Measurements from ENCODE around the gene VTI1A. TPM values are rescaled to one million over a fixed set of nuclear protein-coding genes. Genes with fewer than 3 reads are reported as not detected.

The VTI1A gene
- polyA plus RNA-seq, 1 donor from 2014 or later: 28.7 TPM

DNA sequence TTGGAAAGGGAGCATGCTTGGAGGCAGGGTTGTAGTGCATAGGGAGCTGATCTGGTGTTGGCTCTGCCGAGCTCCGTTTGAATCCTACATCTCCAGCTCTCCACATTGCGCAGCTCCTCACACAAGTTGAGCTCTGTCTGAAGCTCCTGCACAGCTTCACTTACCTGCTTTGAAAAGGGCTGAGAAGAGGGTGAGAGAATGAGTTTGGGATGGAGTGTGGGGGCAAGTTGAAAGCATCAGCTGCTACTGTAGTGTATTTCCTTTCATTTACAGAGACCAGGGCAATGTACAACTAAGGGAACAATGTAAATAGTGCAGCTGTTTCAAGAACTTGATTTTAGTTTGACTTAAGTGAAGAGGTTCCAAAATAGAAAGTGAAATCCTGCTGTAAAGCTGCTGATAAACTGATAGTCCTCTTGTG lies 88.5 kb downstream of the VTI1A start:
- Histone ChIP-seq H3K4me3 (ENCODE audit: low read length) (no peak overlapping the region), H3K79me2 (replicated peaks; ENCODE audit: insufficient read depth, low read length) (no peaks in the 10 kb centered on the region), H3K27ac (ENCODE audit: low read length) (no peak overlapping the region), H3F3A (ENCODE audit: insufficient read depth, low read length, poor library complexity, severe bottlenecking) (no peaks in the 10 kb centered on the region), H3K9me2 (ENCODE audit: insufficient read depth, low read length) (no peaks in the 10 kb centered on the region), H2AFZ (ENCODE audit: low read depth, low read length) (no peak overlapping the region), H3K9me3 (ENCODE audit: low read length) (no peaks in the 10 kb centered on the region), H3K27me3 (ENCODE audit: insufficient read depth, low read depth, low read length) (no peaks in the 10 kb centered on the region), H3K36me3 (ENCODE audit: insufficient read depth, low read length) (no peaks in the 10 kb centered on the region), H4K20me1 (ENCODE audit: insufficient read depth) (no peaks in the 10 kb centered on the region), H3K4me2 (ENCODE audit: low read length) (no peak overlapping the region), H3K9ac (ENCODE audit: low read length) (no peak overlapping the region)
- no peak for TF ChIP-seq EZH2 (IDR thresholded peaks at IDR 0.05; ENCODE audit: borderline replicate concordance, insufficient read depth, low read length, poor library complexity, severe bottlenecking)
- TF ChIP-seq POLR2AphosphoS5 (IDR thresholded peaks at IDR 0.05): no peak
- TF ChIP-seq, protein P1, sequence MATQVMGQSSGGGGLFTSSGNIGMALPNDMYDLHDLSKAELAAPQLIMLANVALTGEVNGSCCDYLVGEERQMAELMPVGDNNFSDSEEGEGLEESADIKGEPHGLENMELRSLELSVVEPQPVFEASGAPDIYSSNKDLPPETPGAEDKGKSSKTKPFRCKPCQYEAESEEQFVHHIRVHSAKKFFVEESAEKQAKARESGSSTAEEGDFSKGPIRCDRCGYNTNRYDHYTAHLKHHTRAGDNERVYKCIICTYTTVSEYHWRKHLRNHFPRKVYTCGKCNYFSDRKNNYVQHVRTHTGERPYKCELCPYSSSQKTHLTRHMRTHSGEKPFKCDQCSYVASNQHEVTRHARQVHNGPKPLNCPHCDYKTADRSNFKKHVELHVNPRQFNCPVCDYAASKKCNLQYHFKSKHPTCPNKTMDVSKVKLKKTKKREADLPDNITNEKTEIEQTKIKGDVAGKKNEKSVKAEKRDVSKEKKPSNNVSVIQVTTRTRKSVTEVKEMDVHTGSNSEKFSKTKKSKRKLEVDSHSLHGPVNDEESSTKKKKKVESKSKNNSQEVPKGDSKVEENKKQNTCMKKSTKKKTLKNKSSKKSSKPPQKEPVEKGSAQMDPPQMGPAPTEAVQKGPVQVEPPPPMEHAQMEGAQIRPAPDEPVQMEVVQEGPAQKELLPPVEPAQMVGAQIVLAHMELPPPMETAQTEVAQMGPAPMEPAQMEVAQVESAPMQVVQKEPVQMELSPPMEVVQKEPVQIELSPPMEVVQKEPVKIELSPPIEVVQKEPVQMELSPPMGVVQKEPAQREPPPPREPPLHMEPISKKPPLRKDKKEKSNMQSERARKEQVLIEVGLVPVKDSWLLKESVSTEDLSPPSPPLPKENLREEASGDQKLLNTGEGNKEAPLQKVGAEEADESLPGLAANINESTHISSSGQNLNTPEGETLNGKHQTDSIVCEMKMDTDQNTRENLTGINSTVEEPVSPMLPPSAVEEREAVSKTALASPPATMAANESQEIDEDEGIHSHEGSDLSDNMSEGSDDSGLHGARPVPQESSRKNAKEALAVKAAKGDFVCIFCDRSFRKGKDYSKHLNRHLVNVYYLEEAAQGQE (IDR thresholded peaks at IDR 0.05; ENCODE audit: borderline replicate concordance): no peak
- no peak for TF ChIP-seq SMC3 (conservative IDR thresholded peaks at IDR 0.05; ENCODE audit: poor library complexity)
- TF ChIP-seq MXI1 (conservative IDR thresholded peaks at IDR 0.05; ENCODE audit: poor library complexity, severe bottlenecking): no peak
- TF ChIP-seq, protein P2, sequence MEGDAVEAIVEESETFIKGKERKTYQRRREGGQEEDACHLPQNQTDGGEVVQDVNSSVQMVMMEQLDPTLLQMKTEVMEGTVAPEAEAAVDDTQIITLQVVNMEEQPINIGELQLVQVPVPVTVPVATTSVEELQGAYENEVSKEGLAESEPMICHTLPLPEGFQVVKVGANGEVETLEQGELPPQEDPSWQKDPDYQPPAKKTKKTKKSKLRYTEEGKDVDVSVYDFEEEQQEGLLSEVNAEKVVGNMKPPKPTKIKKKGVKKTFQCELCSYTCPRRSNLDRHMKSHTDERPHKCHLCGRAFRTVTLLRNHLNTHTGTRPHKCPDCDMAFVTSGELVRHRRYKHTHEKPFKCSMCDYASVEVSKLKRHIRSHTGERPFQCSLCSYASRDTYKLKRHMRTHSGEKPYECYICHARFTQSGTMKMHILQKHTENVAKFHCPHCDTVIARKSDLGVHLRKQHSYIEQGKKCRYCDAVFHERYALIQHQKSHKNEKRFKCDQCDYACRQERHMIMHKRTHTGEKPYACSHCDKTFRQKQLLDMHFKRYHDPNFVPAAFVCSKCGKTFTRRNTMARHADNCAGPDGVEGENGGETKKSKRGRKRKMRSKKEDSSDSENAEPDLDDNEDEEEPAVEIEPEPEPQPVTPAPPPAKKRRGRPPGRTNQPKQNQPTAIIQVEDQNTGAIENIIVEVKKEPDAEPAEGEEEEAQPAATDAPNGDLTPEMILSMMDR (IDR thresholded peaks at IDR 0.05; ENCODE audit: poor library complexity, severe bottlenecking): no peak
- TF ChIP-seq TAF1 (IDR thresholded peaks at IDR 0.05; ENCODE audit: low read depth): no peak
- no peak for TF ChIP-seq RAD21 (conservative IDR thresholded peaks at IDR 0.05)
- no peak for TF ChIP-seq EP300 (conservative IDR thresholded peaks at IDR 0.05; ENCODE audit: poor library complexity, severe bottlenecking)

DNA sequence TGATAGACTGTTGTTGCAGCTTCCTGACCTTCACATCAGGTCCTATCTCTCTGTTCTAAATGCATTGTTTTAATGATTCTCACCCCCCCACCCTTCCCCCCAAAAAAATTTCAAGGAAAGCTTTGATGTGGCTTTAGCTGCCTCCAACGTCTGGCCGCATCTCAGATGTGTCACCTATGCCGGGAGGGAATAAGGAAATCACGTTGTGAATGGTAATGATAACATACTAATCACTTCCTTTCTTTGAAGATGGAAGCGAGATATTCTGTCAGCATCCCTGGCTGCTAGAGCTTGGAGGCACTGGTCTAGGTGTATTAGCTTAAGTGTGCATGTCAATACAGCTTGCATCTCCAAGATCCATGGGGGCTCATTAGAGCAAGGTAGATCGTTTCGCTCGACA lies 89.6 kb downstream of the VTI1A start:
- Histone ChIP-seq H3K9ac (ENCODE audit: low read length) (no peak overlapping the region), H3K9me3 (ENCODE audit: low read length) (no peaks in the 10 kb centered on the region), H2AFZ (ENCODE audit: low read depth, low read length) (no peak overlapping the region), H3K27me3 (ENCODE audit: insufficient read depth, low read depth, low read length) (no peaks in the 10 kb centered on the region), H3K27ac (ENCODE audit: low read length) (no peak overlapping the region), H3F3A (ENCODE audit: insufficient read depth, low read length, poor library complexity, severe bottlenecking) (no peaks in the 10 kb centered on the region), H3K79me2 (replicated peaks; ENCODE audit: insufficient read depth, low read length) (no peaks in the 10 kb centered on the region), H3K9me2 (ENCODE audit: insufficient read depth, low read length) (no peaks in the 10 kb centered on the region), H3K36me3 (ENCODE audit: insufficient read depth, low read length) (no peaks in the 10 kb centered on the region), H3K4me2 (ENCODE audit: low read length) (no peak overlapping the region), H4K20me1 (ENCODE audit: insufficient read depth) (no peaks in the 10 kb centered on the region), H3K4me3 (ENCODE audit: low read length) (no peak overlapping the region)
- TF ChIP-seq SMC3 (conservative IDR thresholded peaks at IDR 0.05; ENCODE audit: poor library complexity) (no peak), EP300 (conservative IDR thresholded peaks at IDR 0.05; ENCODE audit: poor library complexity, severe bottlenecking) (peak; percentile 22), POLR2AphosphoS5 (IDR thresholded peaks at IDR 0.05) (peak; percentile 19)

DNA sequence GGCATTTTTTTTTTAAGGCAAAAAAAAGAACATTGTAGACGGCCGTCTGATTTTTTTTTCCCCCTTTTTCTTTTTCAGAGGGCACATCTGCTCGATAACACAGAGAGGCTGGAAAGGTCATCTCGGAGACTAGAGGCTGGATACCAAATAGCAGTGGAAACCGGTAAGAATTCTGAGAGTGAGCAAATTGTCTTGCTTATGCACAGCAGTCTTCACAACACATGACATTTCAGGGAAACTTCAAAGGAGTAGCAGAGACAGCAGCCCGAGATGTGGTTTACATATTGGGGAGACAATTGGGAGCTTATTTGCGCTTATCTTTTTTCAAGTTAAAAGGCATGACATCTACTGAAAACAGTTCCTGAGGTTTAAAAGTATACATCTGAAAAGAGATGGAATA lies 91.2 kb downstream of the VTI1A start:
- H3K79me2 ChIP-seq (replicated peaks; ENCODE audit: insufficient read depth, low read length): no peaks in the 10 kb centered on the region
- no peak overlapping the region for H3K27ac ChIP-seq (ENCODE audit: low read length)
- no peaks in the 10 kb centered on the region for H4K20me1 ChIP-seq (ENCODE audit: insufficient read depth)
- no peaks in the 10 kb centered on the region for H3K36me3 ChIP-seq (ENCODE audit: insufficient read depth, low read length)
- no peaks in the 10 kb centered on the region for H3K27me3 ChIP-seq (ENCODE audit: insufficient read depth, low read depth, low read length)
- H3K4me2 ChIP-seq (ENCODE audit: low read length): no peak overlapping the region
- TF ChIP-seq POLR2AphosphoS5 (IDR thresholded peaks at IDR 0.05) (no peak), EP300 (conservative IDR thresholded peaks at IDR 0.05; ENCODE audit: poor library complexity, severe bottlenecking) (no peak), SMC3 (conservative IDR thresholded peaks at IDR 0.05; ENCODE audit: poor library complexity) (no peak), EZH2 (IDR thresholded peaks at IDR 0.05; ENCODE audit: borderline replicate concordance, insufficient read depth, low read length, poor library complexity, severe bottlenecking) (no peak), RAD21 (conservative IDR thresholded peaks at IDR 0.05) (no peak), MXI1 (conservative IDR thresholded peaks at IDR 0.05; ENCODE audit: poor library complexity, severe bottlenecking) (no peak), TAF1 (IDR thresholded peaks at IDR 0.05; ENCODE audit: low read depth) (no peak)
- TF ChIP-seq, protein P2 (IDR thresholded peaks at IDR 0.05; ENCODE audit: poor library complexity, severe bottlenecking): no peak
- TF ChIP-seq, protein P1 (IDR thresholded peaks at IDR 0.05; ENCODE audit: borderline replicate concordance): no peak
- H3K9me3 ChIP-seq (ENCODE audit: low read length): no peaks in the 10 kb centered on the region
- no peak overlapping the region for H3K4me3 ChIP-seq (ENCODE audit: low read length)
- no peak overlapping the region for H2AFZ ChIP-seq (ENCODE audit: low read depth, low read length)
- no peak overlapping the region for H3K9ac ChIP-seq (ENCODE audit: low read length)
- no peaks in the 10 kb centered on the region for H3K9me2 ChIP-seq (ENCODE audit: insufficient read depth, low read length)
- no peaks in the 10 kb centered on the region for H3F3A ChIP-seq (ENCODE audit: insufficient read depth, low read length, poor library complexity, severe bottlenecking)
